NCI-H524 treated with DMSO at 0.1 percent for 48 hours (cell line): ENCODE results near the gene NCLN.
"Not testable (repeated sequence)": the region's sequence is repeated elsewhere in the genome, so short reads cannot be mapped to it uniquely, and the experiment has no call there.

Source experiments
- DNase-seq: peaks from one replicate; lab custom pipeline; 2025; lab: John Stamatoyannopoulos, UW

The NCLN gene

DNA sequence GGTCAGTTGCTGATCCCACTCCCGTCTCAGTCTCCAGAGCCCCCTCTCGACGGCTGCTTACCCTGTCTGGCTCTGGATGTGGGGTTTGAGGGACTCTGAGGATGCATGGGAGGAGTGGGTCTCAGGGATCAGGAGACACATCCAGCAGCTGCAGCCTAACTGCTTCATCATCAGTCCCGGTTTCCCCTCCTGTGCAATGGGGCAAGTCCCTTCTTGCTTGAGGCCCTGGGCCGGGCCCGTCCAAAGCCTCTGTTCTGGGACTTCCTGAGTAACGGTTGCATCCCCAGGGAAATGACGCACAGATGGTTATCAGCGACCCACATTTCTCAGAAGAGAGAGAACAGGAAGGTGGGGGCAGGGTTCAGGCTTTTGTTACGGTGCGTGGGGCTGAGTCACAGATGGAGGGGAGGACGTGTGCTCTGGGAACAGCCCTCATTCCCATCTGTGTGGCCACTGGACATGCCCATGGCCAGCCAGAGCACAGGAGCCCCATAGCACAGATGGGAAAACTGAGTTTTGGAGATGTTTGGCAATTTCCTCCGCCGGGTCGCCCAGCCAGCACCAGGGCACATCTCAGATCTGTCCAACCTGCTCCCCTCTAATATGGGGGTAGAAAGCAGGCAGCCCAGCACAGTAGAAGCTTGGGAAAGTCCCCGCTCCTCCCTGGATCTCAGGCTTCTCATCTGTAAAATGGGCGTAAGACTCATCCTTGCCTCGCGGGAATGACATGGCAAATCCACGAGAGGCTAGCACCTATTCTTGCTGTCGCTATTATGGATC, 30.6 kb upstream of the NCLN start:
- no peak for DNase-seq

DNA sequence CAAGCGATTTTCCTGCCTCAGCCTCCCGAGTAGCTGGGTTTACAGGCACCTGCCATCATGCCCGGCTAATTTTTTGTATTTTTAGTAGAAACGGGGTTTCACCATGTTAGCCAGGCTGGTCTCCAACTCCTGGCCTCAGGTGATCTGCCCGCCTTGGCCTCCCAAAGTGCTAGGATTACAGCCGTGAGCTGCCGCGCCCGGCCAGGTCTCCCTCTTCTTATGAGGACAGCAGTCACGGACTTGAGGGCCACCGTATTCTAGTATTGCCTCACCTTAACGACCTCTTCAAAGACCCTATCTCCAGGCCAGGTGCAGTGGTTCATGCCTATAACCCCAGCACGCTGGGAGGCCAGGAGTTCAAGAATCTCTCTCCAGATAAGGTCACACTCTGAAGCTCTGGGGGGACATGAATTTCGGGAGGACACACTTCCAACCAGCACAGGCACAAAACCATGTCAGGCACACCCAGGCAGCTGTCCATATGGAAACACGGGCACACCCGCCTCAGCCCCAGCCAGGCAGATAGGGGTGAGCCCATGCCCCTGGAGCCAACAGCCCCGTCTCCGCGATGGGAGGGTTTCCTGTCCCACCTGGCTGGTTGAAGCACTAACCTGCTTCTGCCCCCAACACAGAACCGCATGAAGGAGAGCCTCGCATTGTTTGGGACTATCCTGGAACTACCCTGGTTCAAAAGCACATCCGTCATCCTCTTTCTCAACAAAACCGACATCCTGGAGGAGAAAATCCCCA, 28.5 kb upstream of the NCLN start:
- DNase-seq, result no peak

DNA sequence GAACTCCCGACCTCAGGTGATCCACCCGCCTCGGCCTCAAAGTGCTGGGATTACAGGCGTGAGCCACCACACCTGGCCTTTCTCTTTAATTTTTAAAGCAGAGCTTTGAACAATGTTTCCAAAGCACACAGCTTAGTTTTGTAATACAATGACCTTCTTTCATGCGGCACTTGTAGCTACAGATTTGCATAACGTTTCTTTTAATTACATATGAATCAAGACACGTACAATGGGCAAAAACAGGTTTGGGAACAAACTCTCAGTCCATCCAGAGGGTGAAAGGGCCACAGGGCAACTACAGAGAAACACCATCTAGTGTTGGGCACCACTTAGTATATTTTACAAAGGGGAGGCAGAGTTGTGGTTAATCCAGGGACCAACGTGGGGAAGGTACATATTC, 26.2 kb upstream of the NCLN start:
- DNase-seq, result no peak

DNA sequence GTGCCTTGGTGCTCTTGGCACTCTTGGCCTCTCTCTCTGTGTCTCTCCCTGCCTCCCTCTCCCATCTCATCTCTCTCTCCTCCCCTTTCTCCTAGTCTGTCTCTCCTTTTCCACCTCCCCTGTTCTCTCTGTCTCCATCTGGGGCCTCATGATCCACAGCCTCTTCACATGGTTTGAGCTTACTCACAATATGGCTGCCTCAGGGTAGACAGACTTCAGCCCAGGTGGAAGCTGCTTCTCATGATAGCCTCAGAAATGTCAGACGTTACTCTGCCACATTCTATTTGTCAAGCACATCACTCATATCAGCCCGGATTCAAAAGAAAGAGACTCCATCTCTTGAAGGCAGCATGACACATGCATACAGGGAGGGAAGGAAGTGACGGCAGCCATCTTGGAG, 25.5 kb upstream of the NCLN start:
- DNase-seq, result no peak

DNA sequence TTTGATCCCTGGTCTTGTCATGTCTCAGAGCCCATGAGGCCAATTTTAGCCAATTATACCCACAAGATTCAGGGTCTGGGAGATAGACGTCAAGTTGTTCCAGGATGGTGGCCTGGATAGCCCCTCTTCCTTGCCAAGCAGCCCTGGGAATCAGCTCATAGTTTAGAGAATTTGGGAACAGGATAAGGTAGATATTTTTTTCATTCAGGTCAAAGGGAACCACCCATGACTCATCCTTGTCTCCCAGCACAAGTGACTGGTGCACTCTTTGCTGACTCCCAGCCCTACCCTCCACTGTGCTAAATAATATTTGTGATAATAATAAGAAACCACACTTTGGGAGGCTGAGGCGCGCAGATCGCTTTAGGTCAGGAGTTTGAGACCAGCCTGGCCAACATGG, 24.3 kb upstream of the NCLN start:
- DNase-seq, result no peak

DNA sequence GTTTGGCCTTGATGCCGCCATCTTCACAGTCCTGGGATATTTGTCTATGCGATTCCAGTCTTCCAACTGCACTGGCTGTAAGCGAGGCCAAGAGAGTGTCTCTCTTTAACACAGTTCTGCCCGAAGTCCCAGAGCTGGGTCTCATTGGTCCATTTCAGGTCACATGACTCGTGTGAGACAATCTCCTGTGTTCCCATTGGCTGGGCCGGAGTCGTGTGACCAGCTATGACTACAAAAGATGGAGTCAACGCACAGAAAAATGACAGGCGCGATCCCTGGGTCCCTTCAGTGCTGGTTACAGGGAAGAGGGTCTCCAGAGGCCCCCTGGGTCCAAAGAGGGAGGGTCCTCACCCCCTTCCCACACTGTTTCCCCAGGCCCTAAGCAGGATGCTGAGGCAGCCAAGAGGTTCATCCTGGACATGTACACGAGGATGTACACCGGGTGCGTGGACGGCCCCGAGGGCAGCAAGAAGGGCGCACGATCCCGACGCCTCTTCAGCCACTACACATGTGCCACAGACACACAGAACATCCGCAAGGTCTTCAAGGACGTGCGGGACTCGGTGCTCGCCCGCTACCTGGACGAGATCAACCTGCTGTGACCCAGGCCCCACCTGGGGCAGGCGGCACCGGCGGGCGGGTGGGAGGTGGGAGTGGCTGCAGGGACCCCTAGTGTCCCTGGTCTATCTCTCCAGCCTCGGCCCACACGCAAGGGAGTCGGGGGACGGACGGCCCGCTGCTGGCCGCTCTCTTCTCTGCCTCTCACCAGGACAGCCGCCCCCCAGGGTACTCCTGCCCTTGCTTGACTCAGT, 23.1 kb upstream of the NCLN start:
- no peak for DNase-seq

DNA sequence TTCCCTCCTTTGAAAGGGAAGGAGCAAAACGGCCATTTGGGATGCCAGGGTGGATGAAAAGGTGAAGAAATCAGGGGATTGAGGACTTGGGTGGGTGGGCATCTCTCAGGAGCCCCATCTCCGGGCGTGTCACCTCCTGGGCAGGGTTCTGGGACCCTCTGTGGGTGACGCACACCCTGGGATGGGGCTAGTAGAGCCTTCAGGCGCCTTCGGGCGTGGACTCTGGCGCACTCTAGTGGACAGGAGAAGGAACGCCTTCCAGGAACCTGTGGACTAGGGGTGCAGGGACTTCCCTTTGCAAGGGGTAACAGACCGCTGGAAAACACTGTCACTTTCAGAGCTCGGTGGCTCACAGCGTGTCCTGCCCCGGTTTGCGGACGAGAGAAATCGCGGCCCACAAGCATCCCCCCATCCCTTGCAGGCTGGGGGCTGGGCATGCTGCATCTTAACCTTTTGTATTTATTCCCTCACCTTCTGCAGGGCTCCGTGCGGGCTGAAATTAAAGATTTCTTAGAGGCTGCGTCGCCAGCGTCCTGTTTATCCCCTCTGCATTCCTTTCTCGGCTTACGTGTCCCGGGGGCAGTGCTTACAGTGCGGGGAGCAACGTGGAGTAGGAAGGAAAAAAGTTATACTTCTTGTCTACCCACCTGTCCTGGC, 22.4 kb upstream of the NCLN start:
- no peak for DNase-seq

DNA sequence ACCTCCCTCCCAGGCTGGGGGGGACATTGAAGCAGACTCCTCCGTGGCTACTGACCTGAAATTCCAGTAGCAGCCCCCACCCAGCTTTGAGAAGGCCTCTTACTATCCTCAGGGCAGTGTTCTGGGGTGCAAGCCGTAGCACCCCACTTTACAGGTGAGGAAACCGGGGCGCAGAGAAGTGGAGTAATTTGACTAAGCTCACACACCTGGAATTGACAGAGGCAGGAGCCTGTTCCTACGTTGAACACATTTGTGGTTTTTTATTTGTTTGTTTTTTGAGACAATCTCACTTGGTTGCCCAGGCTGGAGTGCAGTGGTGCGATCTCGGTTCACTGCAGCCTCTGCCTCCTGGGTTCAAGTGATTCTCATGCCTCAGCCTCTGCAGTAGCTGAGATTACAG, 21.8 kb upstream of the NCLN start:
- DNase-seq, result no peak

DNA sequence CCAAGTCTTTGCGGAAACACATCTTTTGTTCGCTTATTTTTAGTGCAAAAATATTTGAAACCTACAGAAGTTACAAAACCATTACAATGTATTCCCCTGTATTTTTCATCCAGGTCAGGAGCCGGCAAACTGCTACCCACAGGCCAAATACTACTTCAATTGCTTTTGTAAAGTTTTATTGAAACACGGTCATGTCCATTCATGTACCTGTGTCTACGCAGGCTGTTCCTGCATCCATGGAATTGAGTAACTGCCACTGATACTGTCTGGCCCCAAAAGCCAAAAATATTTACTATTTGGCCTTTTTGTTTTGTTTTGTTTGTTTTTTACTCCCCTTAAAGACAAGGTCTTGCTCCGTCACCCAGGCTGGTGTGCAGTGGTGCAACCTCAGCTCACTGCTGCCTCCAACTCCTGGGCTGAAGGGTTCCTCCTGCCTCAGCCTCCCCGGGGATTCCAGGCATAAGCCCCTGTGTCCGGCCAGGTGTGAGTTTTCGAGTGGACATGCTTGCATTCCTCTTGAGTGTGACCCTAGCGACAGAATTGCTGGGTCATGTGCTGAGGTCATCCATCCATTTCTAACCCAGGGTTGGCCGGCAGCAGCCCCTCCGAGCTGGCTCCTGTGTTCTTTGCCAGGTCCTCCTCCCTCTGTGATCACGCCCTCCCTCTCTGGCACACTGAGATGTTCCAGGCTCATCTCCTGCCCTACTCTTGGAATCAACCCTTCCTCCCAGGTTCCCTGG, 18.0 kb upstream of the NCLN start:
- no peak for DNase-seq

DNA sequence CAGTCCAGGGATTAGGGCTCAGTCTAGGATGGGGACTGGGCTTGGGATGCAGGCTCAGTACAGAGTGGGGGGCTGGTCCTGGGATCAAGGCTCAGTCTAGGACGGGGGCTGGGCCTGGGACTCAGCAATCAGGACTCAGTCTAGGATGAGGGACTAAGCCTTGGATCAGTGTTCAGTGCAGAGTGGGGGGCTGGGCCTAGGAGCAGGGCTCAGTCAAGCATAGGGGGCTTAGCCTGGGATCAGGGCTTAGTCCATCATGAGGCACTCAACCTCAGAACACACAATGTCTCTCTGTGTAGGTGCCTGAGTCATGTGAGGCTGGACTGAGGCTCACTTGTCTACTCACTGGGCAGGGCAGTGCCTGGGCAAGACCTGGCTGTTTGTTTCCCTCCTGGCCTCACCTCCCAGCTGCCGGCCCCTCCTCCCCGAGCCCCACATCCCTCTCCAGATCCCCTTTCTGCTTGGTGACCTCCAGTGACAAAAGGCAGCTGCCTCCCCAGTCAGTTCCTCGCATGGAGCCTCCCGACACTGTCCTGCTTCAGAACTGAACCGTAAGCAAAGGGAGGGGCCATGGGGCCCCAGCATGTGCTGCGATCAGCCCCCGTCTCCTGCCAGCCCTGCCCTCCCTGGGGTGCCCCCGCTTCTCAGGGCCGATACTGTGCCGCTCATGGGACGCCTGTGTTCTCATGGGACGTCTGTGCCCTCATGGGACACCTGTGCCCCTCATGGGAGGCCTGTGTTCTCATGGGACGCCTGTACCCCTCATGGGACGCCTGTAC, 13.6 kb upstream of the NCLN start:
- DNase-seq, result no peak

DNA sequence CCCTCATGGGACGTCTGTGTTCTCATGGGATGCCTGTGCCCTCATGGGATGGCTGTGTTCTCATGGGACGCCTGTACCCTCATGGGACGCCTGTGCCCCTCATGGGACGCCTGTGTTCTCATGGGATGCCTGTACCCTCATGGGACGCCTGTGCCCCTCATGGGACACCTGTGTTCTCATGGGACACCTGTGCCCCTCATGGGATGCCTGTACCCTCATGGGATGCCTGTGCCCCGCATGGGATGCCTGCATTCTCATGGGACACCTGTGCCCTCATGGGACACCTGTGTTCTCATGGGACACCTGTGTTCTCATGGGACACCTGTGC, 13.1 kb upstream of the NCLN start:
- DNase-seq, result not testable (repeated sequence)

DNA sequence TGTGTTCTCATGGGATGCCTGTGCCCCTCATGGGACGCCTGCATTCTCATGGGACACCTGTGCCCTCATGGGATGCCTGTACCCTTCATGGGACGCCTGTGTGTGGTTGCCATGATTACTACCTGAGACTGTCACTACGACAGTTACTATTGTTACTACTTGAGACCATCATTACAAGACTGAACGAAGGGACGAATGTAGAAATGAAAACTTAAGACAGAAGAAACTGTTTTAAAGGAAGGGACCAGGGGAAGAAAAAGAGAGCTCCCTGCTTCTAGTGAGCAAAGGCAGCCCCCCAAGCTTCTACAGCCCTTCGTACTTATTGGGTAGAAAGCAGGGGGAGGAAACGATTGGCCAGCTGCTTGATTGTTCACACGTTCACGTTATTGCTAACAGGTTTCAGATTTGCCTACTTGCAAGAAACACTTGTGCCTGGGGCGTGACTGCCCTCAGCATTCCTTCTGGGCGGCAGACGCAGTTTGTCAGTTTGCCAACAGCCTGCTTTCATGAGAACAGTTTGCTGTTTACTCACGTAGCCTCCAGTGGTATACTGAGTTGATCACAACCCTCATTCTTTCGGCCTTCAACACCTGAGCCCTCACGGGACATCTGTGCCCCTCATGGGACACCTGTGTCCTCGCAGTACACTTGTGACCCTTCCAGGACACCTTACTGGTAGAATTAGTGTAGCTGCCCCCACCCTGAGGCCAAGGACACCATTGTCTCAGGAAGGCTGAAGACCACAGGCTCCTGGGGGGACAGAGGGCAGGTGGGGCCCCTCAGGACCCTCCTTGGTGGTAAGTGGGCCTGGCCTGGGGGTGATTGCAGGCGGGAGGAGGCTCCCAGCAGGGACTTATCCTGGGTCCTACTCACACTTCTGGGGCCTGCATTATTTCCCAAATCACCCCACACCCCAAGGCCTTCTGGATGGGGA, 9.7 kb upstream of the NCLN start:
- DNase-seq, result no peak

DNA sequence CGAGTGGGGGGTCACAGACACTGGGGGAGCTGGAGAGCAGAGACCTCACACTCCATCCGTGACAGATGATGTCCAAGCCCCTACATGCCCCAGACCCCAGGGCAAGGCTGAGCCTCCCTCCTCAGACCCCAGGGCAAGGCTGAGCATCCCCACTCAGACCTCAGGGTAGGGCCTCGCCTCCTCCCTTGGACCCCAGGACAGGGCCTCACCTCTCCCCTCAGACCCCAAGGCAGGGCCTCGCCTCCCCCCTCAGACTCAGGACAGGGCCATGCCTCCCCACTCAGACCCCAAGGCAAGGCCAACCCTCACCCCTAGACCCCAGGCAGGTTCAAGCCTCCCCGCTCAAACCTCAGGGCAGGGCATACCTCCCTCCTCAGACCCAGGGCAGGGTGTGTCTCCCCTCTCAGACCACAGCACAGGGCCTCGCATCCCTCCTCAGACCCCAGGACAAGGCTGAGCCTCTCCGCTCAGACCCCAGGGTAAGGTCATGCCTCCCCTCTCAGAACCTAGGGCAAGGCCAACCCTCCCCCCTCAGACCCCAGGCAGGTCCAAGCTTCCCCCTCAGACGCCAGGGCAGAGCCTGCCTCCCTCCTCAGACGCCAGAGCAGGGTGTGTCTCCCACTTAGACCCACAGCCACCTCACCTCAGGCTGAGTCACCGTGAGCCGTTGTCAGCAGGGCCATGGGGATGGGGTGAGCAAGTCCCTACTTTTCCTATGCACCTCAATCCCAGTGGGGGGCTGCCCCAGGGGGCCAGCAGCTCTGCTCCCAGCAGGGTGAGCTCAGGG, 8.8 kb upstream of the NCLN start:
- DNase-seq, result no peak

DNA sequence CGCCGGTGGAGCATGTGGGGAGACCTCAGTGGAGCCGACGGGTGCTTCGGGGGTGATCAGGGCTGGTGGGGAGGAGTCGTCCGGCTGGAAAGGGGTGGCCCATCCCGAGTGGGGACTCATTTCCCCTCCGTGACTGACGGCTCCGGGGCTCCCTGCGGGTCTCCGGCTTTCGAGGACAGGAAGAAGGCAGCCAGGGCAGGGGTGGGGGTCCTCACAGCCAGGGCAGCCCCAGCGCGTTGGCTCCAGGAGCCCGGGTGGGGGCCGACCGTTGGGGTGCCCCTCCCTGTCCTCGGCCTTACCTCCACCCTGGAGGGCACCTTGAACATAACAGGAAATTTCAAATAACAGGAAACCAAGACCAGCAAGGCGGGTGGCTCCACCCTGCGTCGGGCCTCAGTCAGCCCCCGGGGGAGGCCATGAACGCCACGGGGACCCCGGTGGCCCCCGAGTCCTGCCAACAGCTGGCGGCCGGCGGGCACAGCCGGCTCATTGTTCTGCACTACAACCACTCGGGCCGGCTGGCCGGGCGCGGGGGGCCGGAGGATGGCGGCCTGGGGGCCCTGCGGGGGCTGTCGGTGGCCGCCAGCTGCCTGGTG, 7.3 kb upstream of the NCLN start, which contains the start of gene S1PR4:
Gene S1PR4, plus strand, starts transcription at position 393 of the 596 bp plus-strand sequence. Its CDS starts 24 bp downstream, at position 417.
- DNase-seq, result no peak

DNA sequence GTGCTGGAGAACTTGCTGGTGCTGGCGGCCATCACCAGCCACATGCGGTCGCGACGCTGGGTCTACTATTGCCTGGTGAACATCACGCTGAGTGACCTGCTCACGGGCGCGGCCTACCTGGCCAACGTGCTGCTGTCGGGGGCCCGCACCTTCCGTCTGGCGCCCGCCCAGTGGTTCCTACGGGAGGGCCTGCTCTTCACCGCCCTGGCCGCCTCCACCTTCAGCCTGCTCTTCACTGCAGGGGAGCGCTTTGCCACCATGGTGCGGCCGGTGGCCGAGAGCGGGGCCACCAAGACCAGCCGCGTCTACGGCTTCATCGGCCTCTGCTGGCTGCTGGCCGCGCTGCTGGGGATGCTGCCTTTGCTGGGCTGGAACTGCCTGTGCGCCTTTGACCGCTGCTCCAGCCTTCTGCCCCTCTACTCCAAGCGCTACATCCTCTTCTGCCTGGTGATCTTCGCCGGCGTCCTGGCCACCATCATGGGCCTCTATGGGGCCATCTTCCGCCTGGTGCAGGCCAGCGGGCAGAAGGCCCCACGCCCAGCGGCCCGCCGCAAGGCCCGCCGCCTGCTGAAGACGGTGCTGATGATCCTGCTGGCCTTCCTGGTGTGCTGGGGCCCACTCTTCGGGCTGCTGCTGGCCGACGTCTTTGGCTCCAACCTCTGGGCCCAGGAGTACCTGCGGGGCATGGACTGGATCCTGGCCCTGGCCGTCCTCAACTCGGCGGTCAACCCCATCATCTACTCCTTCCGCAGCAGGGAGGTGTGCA, 6.6 kb upstream of the NCLN start:
- DNase-seq, result no peak

DNA sequence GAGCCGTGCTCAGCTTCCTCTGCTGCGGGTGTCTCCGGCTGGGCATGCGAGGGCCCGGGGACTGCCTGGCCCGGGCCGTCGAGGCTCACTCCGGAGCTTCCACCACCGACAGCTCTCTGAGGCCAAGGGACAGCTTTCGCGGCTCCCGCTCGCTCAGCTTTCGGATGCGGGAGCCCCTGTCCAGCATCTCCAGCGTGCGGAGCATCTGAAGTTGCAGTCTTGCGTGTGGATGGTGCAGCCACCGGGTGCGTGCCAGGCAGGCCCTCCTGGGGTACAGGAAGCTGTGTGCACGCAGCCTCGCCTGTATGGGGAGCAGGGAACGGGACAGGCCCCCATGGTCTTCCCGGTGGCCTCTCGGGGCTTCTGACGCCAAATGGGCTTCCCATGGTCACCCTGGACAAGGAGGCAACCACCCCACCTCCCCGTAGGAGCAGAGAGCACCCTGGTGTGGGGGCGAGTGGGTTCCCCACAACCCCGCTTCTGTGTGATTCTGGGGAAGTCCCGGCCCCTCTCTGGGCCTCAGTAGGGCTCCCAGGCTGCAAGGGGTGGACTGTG, 5.9 kb upstream of the NCLN start:
- no peak for DNase-seq
